K562 (cell line): Measurements from ENCODE around the gene OSBP2. TPM values are rescaled to one million over a fixed set of nuclear protein-coding genes. Genes with fewer than 3 reads are reported as not detected.

Experiments used
- ATAC-seq: fragments of 200-7000 bp; cut with Tn5 transposase; 3 replicates; pipeline ENCODE4 v1.9.1; 2020; ENCODE audit warnings: moderate library complexity
- BruUV-seq: library from RNA; stranded (reverse); fragments of 400-500 nt; replicated peaks from 2 replicates; lab custom pipeline; 2021; lab: Mats Ljungman, UMichigan
- CTCF ChIA-PET: fragments of 300-600 bp; formaldehyde crosslinking; extraction: SDS; loops from one replicate; lab custom pipeline; 2021; ENCODE audit warnings: low intra/inter-chr PET ratio; lab: Yijun Ruan, JAX
- POLR2A ChIA-PET: fragments of 300-600, 350-650 bp; sonication (Branson Sonifier 250); formaldehyde crosslinking; extraction: SDS; loops from one replicate; lab custom pipeline; 2021; ENCODE audit warnings: antibody characterized with exemption, inconsistent platforms; lab: Yijun Ruan, JAX
- DNase-seq, 4 experiments: peaks; one replicate each; pipeline versions ENCODE4 v3.0.0 to v3.0.0-alpha.2; 2011 to 2018; ENCODE audit warnings: low spot score in 3 of 4, mixed read lengths in 3 of 4; ENCODE audit errors: extremely low read depth in 1 of 4
- FAIRE-seq: peaks from 2 replicates; lab custom pipeline; 2011; peaks lifted over from hg19 to GRCh38; lab: Jason Lieb, UNC
- H2AFZ ChIP-seq: 2 replicates; pipeline ENCODE4 v1.6.0; 2011; ENCODE audit warnings: low read depth, low read length, control low read depth, inconsistent platforms
- H3K27ac ChIP-seq: fragments of 200-600 bp; 3 replicates; pipeline ENCODE4 v1.8.0; 2011; ENCODE audit warnings: low read depth, mild to moderate bottlenecking, control low read depth, inconsistent platforms, low read length, moderate library complexity, mixed read lengths; ENCODE audit errors: extremely low read depth
- H3K27me3 ChIP-seq, 2 experiments: fragments of 300-600 bp in 1 of 2; 2 replicates in 1 of 2; 3 replicates in 1 of 2; pipeline versions ENCODE4 v1.6.0 to v1.8.0; 2011; ENCODE audit warnings: inconsistent platforms in 2 of 2, low read length in 2 of 2, mild to moderate bottlenecking in 1 of 2, mixed read lengths in 1 of 2, moderate library complexity in 1 of 2; ENCODE audit not compliant: control insufficient read depth in 2 of 2, insufficient read depth in 2 of 2
- H3K36me3 ChIP-seq: fragments of 300-600 bp; 3 replicates; pipeline ENCODE4 v1.8.0; 2011; ENCODE audit warnings: mild to moderate bottlenecking, low read length, inconsistent platforms; ENCODE audit not compliant: control insufficient read depth, insufficient read depth
- H3K4me1 ChIP-seq, 2 experiments: fragments of 200-600 bp in 1 of 2; replicated peaks in 1 of 2; 2 replicates in 1 of 2; 3 replicates in 1 of 2; pipeline versions ENCODE4 v1.5.1 to v1.8.0; 2011; ENCODE audit warnings: inconsistent platforms in 2 of 2, low read length in 2 of 2, mild to moderate bottlenecking in 1 of 2, mixed read lengths in 1 of 2, moderate library complexity in 1 of 2; ENCODE audit not compliant: control insufficient read depth in 2 of 2, insufficient read depth in 2 of 2
- H3K4me2 ChIP-seq: 2 replicates; pipeline ENCODE4 v1.6.1; 2011; ENCODE audit warnings: low read length, control low read depth, inconsistent platforms, mixed read lengths; ENCODE audit not compliant: insufficient read depth
- H3K4me3 ChIP-seq: fragments of 200-600 bp; sonication (generic), shearing (Covaris generic); 2 replicates; pipeline ENCODE4 v1.5.1; 2016; ENCODE audit warnings: control low read depth, inconsistent platforms
- H3K79me2 ChIP-seq: fragments of 200-600 bp; 3 replicates; pipeline ENCODE4 v1.8.0; 2011; ENCODE audit warnings: low read length, inconsistent platforms; ENCODE audit not compliant: control insufficient read depth, insufficient read depth
- H3K9ac ChIP-seq, 2 experiments: 2 replicates each; pipeline versions ENCODE4 v1.6.0 to v1.6.1; 2011; ENCODE audit warnings: low read depth in 2 of 2, low read length in 2 of 2, control low read depth in 1 of 2, inconsistent platforms in 1 of 2, mild to moderate bottlenecking in 1 of 2, mixed read lengths in 1 of 2; ENCODE audit not compliant: insufficient read depth in 1 of 2
- H3K9me1 ChIP-seq: one replicate; pipeline ENCODE4 v1.6.0; 2011; ENCODE audit warnings: inconsistent platforms, mild to moderate bottlenecking, low read length, moderate library complexity; ENCODE audit not compliant: control insufficient read depth, insufficient read depth
- H3K9me3 ChIP-seq: replicated peaks from 2 replicates; pipeline ENCODE4 v1.5.1; 2011; ENCODE audit warnings: low read depth, low read length, inconsistent platforms; ENCODE audit not compliant: control insufficient read depth, insufficient read depth
- H4K20me1 ChIP-seq: replicated peaks from 2 replicates; pipeline ENCODE4 v1.6.1; 2011; ENCODE audit warnings: low read length, inconsistent platforms, mixed read lengths; ENCODE audit not compliant: control insufficient read depth, insufficient read depth
- ETS2 ChIP-seq: IDR thresholded peaks from 2 replicates; pipeline ENCODE4 v1.6.1; 2016; ENCODE audit warnings: borderline replicate concordance, missing genetic modification characterization, mild to moderate bottlenecking, moderate library complexity, missing compliant biosample characterization; ENCODE audit not compliant: poor library complexity, severe bottlenecking
- MAFK ChIP-seq: IDR thresholded peaks from 2 replicates; pipeline ENCODE4 v1.6.1; 2011; ENCODE audit warnings: low read length, improper control_type of control experiment
- MTF1 ChIP-seq: fragments of 250-450 bp; sonication (Bioruptor Pico); IDR thresholded peaks from 2 replicates; pipeline ENCODE4 v1.9.0; 2021; ENCODE audit warnings: moderate library complexity, mild to moderate bottlenecking, inconsistent platforms, borderline replicate concordance
- MYC ChIP-seq, 2 experiments: fragments of 250-450 bp in 1 of 2; sonication (Bioruptor Pico) in 1 of 2; IDR thresholded peaks; 2 replicates each; pipeline versions ENCODE4 v1.5.1 to v1.6.1; 2012 to 2021; ENCODE audit warnings: low read depth in 2 of 2, borderline replicate concordance in 1 of 2, improper control_type of control experiment in 1 of 2, low read length in 1 of 2, mild to moderate bottlenecking in 1 of 2, moderate library complexity in 1 of 2
- NEUROD1 ChIP-seq: fragments of 150-350 bp; IDR thresholded peaks from 2 replicates; pipeline ENCODE4 v1.6.1; 2014; ENCODE audit warnings: borderline replicate concordance, low read length, low read depth; ENCODE audit not compliant: partially characterized antibody
- POLR3G ChIP-seq: IDR thresholded peaks from 2 replicates; pipeline ENCODE4 v1.6.1; 2011; ENCODE audit not compliant: insufficient read length, insufficient replicate concordance; ENCODE audit errors: extremely low read depth
- SIN3A ChIP-seq, 2 experiments: fragments of 150-350 bp in 1 of 2; IDR thresholded peaks; 2 replicates each; pipeline ENCODE4 v1.6.1; 2011 to 2016; ENCODE audit warnings: borderline replicate concordance in 2 of 2, low read depth in 2 of 2, low read length in 2 of 2, mild to moderate bottlenecking in 2 of 2, moderate library complexity in 2 of 2; ENCODE audit not compliant: control insufficient read depth in 1 of 2
- WGBS: fragments of 100-300 bp; shearing (Covaris generic); methylation state at CpG from one replicate; pipeline ENCODE4 v1.1.6; 2016; ENCODE audit warnings: low coverage, mixed read lengths; ENCODE audit not compliant: insufficient coverage; ENCODE audit errors: missing lambda C conversion rate; 5-methylcytosine and 5-hydroxymethylcytosine counted together
- in situ Hi-C: fragments of 300-500 bp; cut with MboI; formaldehyde crosslinking; loops from 4 replicates; pipeline ENCODE4 v1.15.0; 2018; ENCODE audit warnings: inconsistent platforms, mixed read lengths
- intact Hi-C: fragments of 100-400 bp; cut with micrococcal nuclease; formaldehyde crosslinking; loops from 2 replicates; pipeline ENCODE4 v1.14.2; 2022
- polyA plus RNA-seq, 8 experiments: library from polyadenylated mRNA; depleted of rRNA in 4 of 8; stranded (reverse) in 5 of 8; unstranded in 3 of 8; fragments of >200 nt; fragmentation: Nextera tagmentation in 2 of 8; fragmentation: Illumina TruSeq in 1 of 8; extraction: Ambion mirVana in 2 of 8; extraction: Trizol in 1 of 8; gene quantifications; 2 replicates each; pipeline versions ENCODE4 v1.2.1 to v1.2.3, GENCODE V29; 2011 to 2014; ENCODE audit warnings: inconsistent platforms in 1 of 8, missing spikeins in 1 of 8
- total RNA-seq, 7 experiments: library from RNA; depleted of rRNA in 6 of 7; stranded (reverse); fragments of >200 nt in 6 of 7; fragmentation: Illumina TruSeq in 2 of 7; extraction: Trizol in 2 of 7; gene quantifications; 2 replicates each; pipeline versions ENCODE4 v1.2.1 to v1.2.3, GENCODE V29; 2011 to 2021; ENCODE audit warnings: low replicate concordance in 1 of 7

The OSBP2 gene
- total and polyA plus RNA-seq, 9 of the 15 experiments (the other 6 are each of a cell fraction or from before 2014, with no cell fraction given), result 0.52 to 29.5 (median 21.6) TPM

DNA sequence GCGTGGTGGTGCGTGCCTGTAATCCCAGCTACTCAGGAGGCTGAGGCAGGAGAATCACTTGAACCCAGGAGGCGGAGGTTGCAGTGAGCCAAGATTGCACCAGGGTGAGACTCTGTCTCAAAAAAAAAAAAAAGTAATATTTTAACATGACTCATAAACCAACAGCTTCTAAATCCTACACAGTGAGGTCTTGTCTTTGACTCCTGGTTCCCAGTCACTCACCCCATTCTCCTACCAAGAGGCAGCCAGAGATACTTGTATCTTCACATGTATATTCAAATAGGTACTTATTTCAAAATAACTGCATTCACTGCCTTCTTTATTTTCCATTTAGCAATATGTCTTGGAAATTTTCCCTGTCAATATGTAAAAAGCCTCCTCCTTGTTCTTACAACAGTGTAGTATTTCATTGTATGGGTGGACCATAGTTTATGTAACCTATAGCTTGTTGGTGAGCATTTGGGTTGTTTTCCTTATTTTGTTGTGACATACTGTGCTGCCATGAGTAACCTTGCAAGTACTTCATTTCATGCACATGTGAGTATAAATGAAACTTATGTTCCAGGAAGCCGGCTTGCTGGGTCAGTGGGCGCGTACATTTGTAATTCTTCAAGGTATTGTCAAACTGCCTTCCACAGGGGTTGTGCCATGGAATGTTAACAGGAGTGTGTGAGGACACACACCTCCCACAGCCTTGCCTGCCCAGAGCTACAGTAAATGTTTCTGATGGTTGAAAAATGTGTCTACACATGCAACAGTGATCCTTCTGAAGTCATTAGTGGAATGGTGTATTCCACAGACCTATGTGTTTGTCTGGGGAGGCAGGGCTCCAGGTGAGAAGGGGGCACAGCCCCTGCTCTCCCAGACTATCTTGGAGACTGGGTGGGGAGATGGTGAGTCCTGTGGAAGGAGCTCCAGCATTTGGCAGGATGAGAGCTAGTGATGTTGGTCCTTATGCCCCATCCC, 47.9 kb downstream of the OSBP2 start:
- no peaks in the 10 kb centered on the region for H3K27me3 ChIP-seq
- H3K9ac ChIP-seq, result no peak overlapping the region
- in situ Hi-C loops (no loop called here), intact Hi-C loops (no loop called here)
- no peaks in the 10 kb centered on the region for H3K9me3 ChIP-seq
- 60% methylated on average over 5 of the region's 6 CpGs for WGBS
- H3K4me1 ChIP-seq, result peaks cover 7 to 18% of the 10 kb centered on the region in 2 experiments; a peak in 3 of 5 replicates
- no peak overlapping the region for H3K4me2 ChIP-seq
- DNase-seq (no peak), ATAC-seq (no peak), FAIRE-seq (no peak)
- ChIA-PET POLR2A (interaction anchor here (0.6 to 2.2 kb wide), 3 partner anchors 12 to 108 kb away, joined by 3 to 4 read pairs (median 4); partner anchors contain the start of genes DUSP18 and SLC35E4), CTCF (no interaction called here)
- H3K27ac ChIP-seq, result no peak overlapping the region
- no peaks in the 10 kb centered on the region for H4K20me1 ChIP-seq
- no peak overlapping the region for H3K4me3 ChIP-seq
- no TSS peak for BruUV-seq
- no peaks in the 10 kb centered on the region for H3K79me2 ChIP-seq
- no peaks in the 10 kb centered on the region for H3K9me1 ChIP-seq
- no peak for TF ChIP-seq MYC (IDR thresholded peaks at IDR 0.05; ENCODE audit: low read depth, low read length)
- no peak for TF ChIP-seq MYC (CRISPR knock-in tag; IDR thresholded peaks at IDR 0.05; ENCODE audit: borderline replicate concordance, low read depth)
- TF ChIP-seq ETS2 (tag), result no peak
- no peak for TF ChIP-seq SIN3A (IDR thresholded peaks at IDR 0.05; ENCODE audit: borderline replicate concordance in 2 of 2, control insufficient read depth in 1 of 2, low read depth in 2 of 2, low read length in 2 of 2)
- no peak for TF ChIP-seq NEUROD1
- no peak for TF ChIP-seq POLR3G
- no peak for TF ChIP-seq MTF1 (CRISPR knock-in tag)
- no peak for TF ChIP-seq MAFK
- H2AFZ ChIP-seq, result no peak overlapping the region
- no peaks in the 10 kb centered on the region for H3K36me3 ChIP-seq
